ENCODE results near the gene ANO5. TPM values are rescaled to one million over a fixed set of nuclear protein-coding genes. Genes with fewer than 3 reads are reported as not detected.
A peak's percentile ranks its signal among the peaks of the same experiment; 100 is the strongest.

The ANO5 gene
- total and polyA plus RNA-seq, 2 of the 8 experiments (the other 6 are each of a cell fraction or from before 2014, with no cell fraction given) = 2.6 to 5.0 TPM

DNA sequence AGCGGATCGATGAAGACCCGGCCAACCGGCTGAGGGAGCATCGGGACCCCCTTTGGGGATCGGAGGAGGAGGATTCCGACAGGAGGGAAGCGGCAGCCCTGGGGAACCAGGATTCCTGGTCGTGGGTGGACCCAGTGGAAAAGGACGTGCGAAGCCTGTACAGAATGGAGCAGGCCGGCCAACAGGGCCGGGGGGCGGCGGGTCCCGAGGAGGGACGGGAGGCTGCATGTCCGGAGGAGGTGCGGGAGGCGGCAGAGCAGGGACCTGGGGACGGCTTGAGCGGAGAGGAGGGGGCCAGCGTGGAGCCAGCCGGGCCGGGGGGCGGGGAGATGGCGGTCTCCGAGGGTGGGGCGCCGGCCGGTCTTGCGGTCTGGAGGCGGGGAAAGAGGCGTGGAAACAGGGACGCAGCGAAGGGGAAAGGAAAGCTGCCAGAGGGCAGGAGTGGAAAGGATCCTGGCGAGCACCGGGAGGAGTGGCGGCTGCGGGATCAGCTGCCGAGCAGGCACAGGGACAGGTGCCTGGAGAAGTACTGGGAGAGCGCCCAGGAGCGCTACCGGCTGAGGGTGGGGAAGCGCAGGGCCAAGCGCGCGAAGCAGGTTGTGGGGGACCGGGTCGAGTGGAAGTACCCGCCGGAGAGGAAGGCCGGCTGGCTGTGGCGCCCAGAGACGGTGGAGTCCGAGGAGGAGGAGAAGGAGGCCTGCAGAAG lies at the start of gene ANO5 (continued):
- no peak for TF ChIP-seq GTF2F1 (IDR thresholded peaks at IDR 0.05; ENCODE audit: borderline replicate concordance, low read depth, low read length)
- TF ChIP-seq SUZ12 (IDR thresholded peaks at IDR 0.05; ENCODE audit: low read length) = no peak
- no peak for TF ChIP-seq RFX5 (IDR thresholded peaks at IDR 0.05; ENCODE audit: borderline replicate concordance, low read depth, low read length)
- TF ChIP-seq NRF1 (IDR thresholded peaks at IDR 0.05; ENCODE audit: low read depth, low read length) = no peak
- no peak; a peak in 2 of 4 replicates for TF ChIP-seq HDAC2 (IDR thresholded peaks at IDR 0.05; ENCODE audit: borderline replicate concordance in 1 of 2, low read depth in 2 of 2, low read length in 2 of 2)
- no peak for TF ChIP-seq HDAC6 (IDR thresholded peaks at IDR 0.05; ENCODE audit: low read depth, low read length)
- TF ChIP-seq JUND (IDR thresholded peaks at IDR 0.05; ENCODE audit: low read length) = no peak
- no peak for TF ChIP-seq POU5F1 (IDR thresholded peaks at IDR 0.05; ENCODE audit: low read depth, low read length)
- TF ChIP-seq RXRA (IDR thresholded peaks at IDR 0.05; ENCODE audit: insufficient read depth, low read depth, low read length) = no peak
- TF ChIP-seq CBX8 (IDR thresholded peaks at IDR 0.05; ENCODE audit: borderline replicate concordance, low read depth, low read length) = no peak
- 0 out of 2 replicates have a peak, but pooled peaks have one; percentile 34 for TF ChIP-seq BACH1 (IDR thresholded peaks at IDR 0.05; ENCODE audit: low read length)
- TF ChIP-seq FOSL1 (IDR thresholded peaks at IDR 0.05; ENCODE audit: insufficient read depth, low read depth, low read length) = no peak
- TF ChIP-seq TBP (IDR thresholded peaks at IDR 0.05; ENCODE audit: low read depth, low read length) = no peak
- TF ChIP-seq, protein P1, sequence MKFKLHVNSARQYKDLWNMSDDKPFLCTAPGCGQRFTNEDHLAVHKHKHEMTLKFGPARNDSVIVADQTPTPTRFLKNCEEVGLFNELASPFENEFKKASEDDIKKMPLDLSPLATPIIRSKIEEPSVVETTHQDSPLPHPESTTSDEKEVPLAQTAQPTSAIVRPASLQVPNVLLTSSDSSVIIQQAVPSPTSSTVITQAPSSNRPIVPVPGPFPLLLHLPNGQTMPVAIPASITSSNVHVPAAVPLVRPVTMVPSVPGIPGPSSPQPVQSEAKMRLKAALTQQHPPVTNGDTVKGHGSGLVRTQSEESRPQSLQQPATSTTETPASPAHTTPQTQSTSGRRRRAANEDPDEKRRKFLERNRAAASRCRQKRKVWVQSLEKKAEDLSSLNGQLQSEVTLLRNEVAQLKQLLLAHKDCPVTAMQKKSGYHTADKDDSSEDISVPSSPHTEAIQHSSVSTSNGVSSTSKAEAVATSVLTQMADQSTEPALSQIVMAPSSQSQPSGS (IDR thresholded peaks at IDR 0.05; ENCODE audit: low read length) = no peak
- TF ChIP-seq TAF1 (IDR thresholded peaks at IDR 0.05; ENCODE audit: low read depth, low read length) = peak; percentile 32; the same call in 1 of the 2 replicates
- no peak for TF ChIP-seq SP2 (IDR thresholded peaks at IDR 0.05; ENCODE audit: low read length)
- no peak for TF ChIP-seq CHD1 (IDR thresholded peaks at IDR 0.05; ENCODE audit: low read depth, low read length)
- no peak; the same call in 1 of the 2 replicates for TF ChIP-seq POLR2AphosphoS5 (IDR thresholded peaks at IDR 0.05; ENCODE audit: low read depth, low read length)
- no peak for TF ChIP-seq SIRT6 (IDR thresholded peaks at IDR 0.05; ENCODE audit: low read length)
- TF ChIP-seq KDM4A (IDR thresholded peaks at IDR 0.05; ENCODE audit: low read depth, low read length, severe bottlenecking) = peak; percentile 98
- TF ChIP-seq CEBPB (IDR thresholded peaks at IDR 0.05; ENCODE audit: low read depth, low read length) = no peak
- TF ChIP-seq GABPA (IDR thresholded peaks at IDR 0.05; ENCODE audit: borderline replicate concordance, insufficient read depth, low read length) = no peak
- peak in 1 of 2 experiments; percentile 65; a peak in 1 of 3 replicates for TF ChIP-seq EP300 (IDR thresholded peaks at IDR 0.05; ENCODE audit: borderline replicate concordance in 1 of 2, low read depth in 2 of 2, low read length in 2 of 2)

Measured in H1 (cell line).